ENCODE results near the gene C11orf52. TPM values are rescaled to one million over a fixed set of nuclear protein-coding genes. Genes with fewer than 3 reads are reported as not detected.
"Not testable (repeated sequence)": the region's sequence is repeated elsewhere in the genome, so short reads cannot be mapped to it uniquely, and the experiment has no call there.

C11orf52 gene
- total RNA-seq, 1 donor from 2014 or later = 0.62 TPM

- Mint-ChIP-seq H3K36me3 (ENCODE audit: unreplicated experiment) (peaks cover 18% of the 10 kb centered on the region), H3K27ac (ENCODE audit: unreplicated experiment) (peak overlapping the region; percentile 81), H3K27me3 (ENCODE audit: unreplicated experiment) (no peaks in the 10 kb centered on the region), H3K4me3 (ENCODE audit: unreplicated experiment) (peak overlapping the region; percentile 90), H3K9me3 (ENCODE audit: unreplicated experiment) (no peaks in the 10 kb centered on the region), H3K4me1 (ENCODE audit: unreplicated experiment) (peaks cover 14% of the 10 kb centered on the region)
- no peak for DNase-seq (ENCODE audit: extremely low spot score, unreplicated experiment)
- no peak for TF ChIP-seq CTCF (IDR thresholded peaks at IDR 0.05)
Observed at GRCh38 chr11:111871693-111872161, 47.0 kb upstream of the C11orf52 start.

GRCh38 chr11:111878385-111878848 is 40.3 kb upstream of the C11orf52 start:
- no peak for TF ChIP-seq CTCF (IDR thresholded peaks at IDR 0.05)
- H3K4me1 Mint-ChIP-seq (ENCODE audit: unreplicated experiment) = peaks cover 16% of the 10 kb centered on the region
- H3K36me3 Mint-ChIP-seq (ENCODE audit: unreplicated experiment) = peaks cover 2% of the 10 kb centered on the region
- DNase-seq (ENCODE audit: extremely low spot score, unreplicated experiment) = no peak
- H3K4me3 Mint-ChIP-seq (ENCODE audit: unreplicated experiment) = peak overlapping the region; percentile 95
- H3K9me3 Mint-ChIP-seq (ENCODE audit: unreplicated experiment) = no peaks in the 10 kb centered on the region
- H3K27me3 Mint-ChIP-seq (ENCODE audit: unreplicated experiment) = no peaks in the 10 kb centered on the region
- H3K27ac Mint-ChIP-seq (ENCODE audit: unreplicated experiment) = peak overlapping the region; percentile 100

- no peaks in the 10 kb centered on the region for H3K9me3 Mint-ChIP-seq (ENCODE audit: unreplicated experiment)
- H3K4me1 Mint-ChIP-seq (ENCODE audit: unreplicated experiment) = peaks cover 16% of the 10 kb centered on the region
- peak within 1 kb of the TSS; percentile 100 for H3K27ac Mint-ChIP-seq (ENCODE audit: unreplicated experiment)
- DNase-seq (ENCODE audit: extremely low spot score, unreplicated experiment) = peak; percentile 98
- TF ChIP-seq CTCF (IDR thresholded peaks at IDR 0.05) = peak; percentile 97
- no peaks in the 10 kb centered on the region for H3K27me3 Mint-ChIP-seq (ENCODE audit: unreplicated experiment)
- peaks cover 2% of the 10 kb centered on the region for H3K36me3 Mint-ChIP-seq (ENCODE audit: unreplicated experiment)
- peak within 1 kb of the TSS; percentile 95 for H3K4me3 Mint-ChIP-seq (ENCODE audit: unreplicated experiment)
Observed at GRCh38 chr11:111878849-111879636, 39.7 kb upstream of the C11orf52 start, which contains the start of the genes CFAP68 and FDXACB1. TSS of gene CFAP68 (plus strand) at chr11:111879541. CDS start at chr11:111879561, 20 bp downstream. TSS of gene FDXACB1 (minus strand) at chr11:111879165. CDS start at chr11:111879132, 33 bp downstream.

- Mint-ChIP-seq H3K36me3 (ENCODE audit: unreplicated experiment) (peaks cover 2% of the 10 kb centered on the region), H3K4me1 (ENCODE audit: unreplicated experiment) (peaks cover 16% of the 10 kb centered on the region), H3K27me3 (ENCODE audit: unreplicated experiment) (no peaks in the 10 kb centered on the region), H3K4me3 (ENCODE audit: unreplicated experiment) (peak overlapping the region; percentile 95), H3K9me3 (ENCODE audit: unreplicated experiment) (no peaks in the 10 kb centered on the region), H3K27ac (ENCODE audit: unreplicated experiment) (peak overlapping the region; percentile 100)
- no peak for TF ChIP-seq CTCF (IDR thresholded peaks at IDR 0.05)
- DNase-seq (ENCODE audit: extremely low spot score, unreplicated experiment) = no peak
Observed at GRCh38 chr11:111879637-111879960, 39.1 kb upstream of the C11orf52 start.

GRCh38 chr11:111882202-111882601 is 36.5 kb upstream of the C11orf52 start:
- Mint-ChIP-seq H3K27ac (ENCODE audit: unreplicated experiment) (no peak overlapping the region), H3K9me3 (ENCODE audit: unreplicated experiment) (no peaks in the 10 kb centered on the region), H3K4me1 (ENCODE audit: unreplicated experiment) (peaks cover 16% of the 10 kb centered on the region), H3K27me3 (ENCODE audit: unreplicated experiment) (no peaks in the 10 kb centered on the region), H3K36me3 (ENCODE audit: unreplicated experiment) (no peaks in the 10 kb centered on the region), H3K4me3 (ENCODE audit: unreplicated experiment) (no peak overlapping the region)
- DNase-seq (ENCODE audit: extremely low spot score, unreplicated experiment) = no peak
- TF ChIP-seq CTCF (IDR thresholded peaks at IDR 0.05) = no peak

- H3K4me3 Mint-ChIP-seq (ENCODE audit: unreplicated experiment); H3K27me3 Mint-ChIP-seq (ENCODE audit: unreplicated experiment); H3K36me3 Mint-ChIP-seq (ENCODE audit: unreplicated experiment); H3K9me3 Mint-ChIP-seq (ENCODE audit: unreplicated experiment); DNase-seq (ENCODE audit: extremely low spot score, unreplicated experiment); H3K4me1 Mint-ChIP-seq (ENCODE audit: unreplicated experiment); H3K27ac Mint-ChIP-seq (ENCODE audit: unreplicated experiment): not testable (repeated sequence)
Observed at GRCh38 chr11:111885053-111885452, 33.7 kb upstream of the C11orf52 start.
